IMR-90 (cell line): ENCODE data around the gene CCDC184. TPM values are rescaled to one million over a fixed set of nuclear protein-coding genes. Genes with fewer than 3 reads are reported as not detected.
"Not testable (repeated sequence)": the region's sequence is repeated elsewhere in the genome, so short reads cannot be mapped to it uniquely, and the experiment has no call there.

Experiments
- ATAC-seq: fragments of 200-7000 bp; cut with Tn5 transposase; 2 replicates; pipeline ENCODE4 v1.9.1; 2020; ENCODE audit warnings: low read depth, mild to moderate bottlenecking, moderate library complexity
- BruUV-seq: library from RNA; stranded (reverse); fragments of 400-500 nt; replicated peaks from 2 replicates; lab custom pipeline; 2021; lab: Mats Ljungman, UMichigan
- CTCF ChIA-PET: fragments of 300-600 bp; formaldehyde crosslinking; extraction: SDS; loops from one replicate; lab custom pipeline; 2021; ENCODE audit warnings: antibody characterized with exemption; lab: Yijun Ruan, JAX
- POLR2A ChIA-PET: fragments of 300-600 bp; sonication (Branson Sonifier 250); formaldehyde crosslinking; loops from one replicate; lab custom pipeline; 2022; ENCODE audit warnings: antibody characterized with exemption; ENCODE audit not compliant: unreplicated experiment; lab: Charles Lee
- DNase-seq: peaks from one replicate; pipeline ENCODE4 v3.0.0; 2013
- H2AFZ ChIP-seq: replicated peaks from 2 replicates; pipeline ENCODE3; 2013; ENCODE audit warnings: low read length, mild to moderate bottlenecking; ENCODE audit not compliant: poor library complexity
- H2AK5ac ChIP-seq: 2 replicates; pipeline ENCODE4 v1.6.1; 2013; ENCODE audit warnings: low read depth, low read length, inconsistent platforms
- H2AK9ac ChIP-seq: replicated peaks from 2 replicates; pipeline ENCODE3; 2013; ENCODE audit warnings: mild to moderate bottlenecking, low read depth, low read length, moderate library complexity; ENCODE audit not compliant: poor library complexity
- H2BK120ac ChIP-seq: 2 replicates; pipeline ENCODE4 v1.6.1; 2013; ENCODE audit warnings: low read depth, low read length, inconsistent platforms
- H2BK15ac ChIP-seq: 3 replicates; pipeline ENCODE4 v1.6.1; 2013; ENCODE audit warnings: low read depth, low read length, inconsistent platforms
- H2BK20ac ChIP-seq: 2 replicates; pipeline ENCODE4 v1.6.1; 2013; ENCODE audit warnings: low read depth, mild to moderate bottlenecking, inconsistent platforms, low read length, moderate library complexity
- H2BK5ac ChIP-seq: 2 replicates; pipeline ENCODE4 v1.6.1; 2013; ENCODE audit warnings: mild to moderate bottlenecking, low read depth, low read length, inconsistent platforms; ENCODE audit not compliant: poor library complexity, severe bottlenecking
- H3K14ac ChIP-seq: replicated peaks from 2 replicates; pipeline ENCODE4 v1.6.1; 2013; ENCODE audit warnings: low read depth, low read length, inconsistent platforms
- H3K18ac ChIP-seq: 2 replicates; pipeline ENCODE4 v1.6.1; 2013; ENCODE audit warnings: low read depth, low read length, control low read depth
- H3K23ac ChIP-seq: 2 replicates; pipeline ENCODE4 v1.6.1; 2013; ENCODE audit warnings: low read depth, low read length, inconsistent platforms
- H3K27ac ChIP-seq: 2 replicates; pipeline ENCODE4 v1.5.1; 2013; ENCODE audit warnings: mild to moderate bottlenecking, control low read depth, low read length; ENCODE audit not compliant: insufficient read depth
- H3K27me3 ChIP-seq: 2 replicates; pipeline ENCODE4 v1.6.1; 2013; ENCODE audit warnings: low read length; ENCODE audit not compliant: control insufficient read depth, insufficient read depth
- H3K36me3 ChIP-seq: 2 replicates; pipeline ENCODE4 v1.6.1; 2013; ENCODE audit warnings: low read length, mixed read lengths; ENCODE audit not compliant: control insufficient read depth, insufficient read depth
- H3K4ac ChIP-seq: 2 replicates; pipeline ENCODE4 v1.6.1; 2013; ENCODE audit warnings: low read depth, low read length, inconsistent platforms
- H3K4me1 ChIP-seq: 2 replicates; pipeline ENCODE4 v1.6.1; 2013; ENCODE audit warnings: low read length, mixed read lengths; ENCODE audit not compliant: control insufficient read depth, insufficient read depth
- H3K4me2 ChIP-seq: 2 replicates; pipeline ENCODE4 v1.6.1; 2013; ENCODE audit warnings: low read depth, mild to moderate bottlenecking, control low read depth, low read length, moderate library complexity
- H3K4me3 ChIP-seq: 2 replicates; pipeline ENCODE4 v1.5.1; 2013; ENCODE audit warnings: low read depth, mild to moderate bottlenecking, control low read depth, low read length, moderate library complexity; ENCODE audit not compliant: insufficient read depth
- H3K56ac ChIP-seq: 2 replicates; pipeline ENCODE4 v1.6.1; 2013; ENCODE audit warnings: low read length, inconsistent platforms; ENCODE audit not compliant: insufficient read depth; ENCODE audit errors: extremely low read depth
- H3K79me1 ChIP-seq, 2 experiments: 2 replicates each; pipeline ENCODE4 v1.6.1; 2013; ENCODE audit warnings: low read length in 2 of 2, inconsistent platforms in 1 of 2, low read depth in 1 of 2
- H3K9ac ChIP-seq: 2 replicates; pipeline ENCODE4 v1.6.1; 2013; ENCODE audit warnings: low read depth, low read length, control low read depth
- H3K9me1 ChIP-seq: 2 replicates; pipeline ENCODE4 v1.6.1; 2013; ENCODE audit warnings: low read length, inconsistent platforms; ENCODE audit not compliant: insufficient read depth
- H3K9me3 ChIP-seq: 2 replicates; pipeline ENCODE4 v1.6.1; 2013; ENCODE audit warnings: low read length; ENCODE audit not compliant: control insufficient read depth, insufficient read depth
- H4K20me1 ChIP-seq: 2 replicates; pipeline ENCODE4 v1.6.1; 2013; ENCODE audit warnings: low read length, inconsistent platforms; ENCODE audit not compliant: insufficient read depth
- H4K5ac ChIP-seq: 2 replicates; pipeline ENCODE4 v1.6.1; 2013; ENCODE audit warnings: mild to moderate bottlenecking, low read depth, low read length, control low read depth
- H4K8ac ChIP-seq, 2 experiments: 2 replicates each; pipeline ENCODE4 v1.6.1; 2013; ENCODE audit warnings: low read depth in 2 of 2, low read length in 2 of 2, control low read depth in 1 of 2, inconsistent platforms in 1 of 2
- H4K91ac ChIP-seq: 2 replicates; pipeline ENCODE4 v1.6.1; 2013; ENCODE audit warnings: low read depth, low read length, inconsistent platforms; ENCODE audit not compliant: insufficient read depth
- WGBS, 2 experiments: methylation state at CpG; one replicate each; pipeline versions ENCODE4 v1.1.5 to v1.1.7; 2013; ENCODE audit warnings: missing lambda C conversion rate in 2 of 2; ENCODE audit not compliant: insufficient read length in 1 of 2; ENCODE audit errors: extremely low coverage in 2 of 2; 5-methylcytosine and 5-hydroxymethylcytosine counted together
- dilution Hi-C: fragments of 300-500 bp; cut with HindIII; formaldehyde crosslinking; loops from one replicate; pipeline ENCODE4 v1.14.3; 2018; ENCODE audit warnings: low sequenced_read_pairs; ENCODE audit not compliant: unreplicated experiment
- in situ Hi-C: fragments of 300-500 bp; cut with MboI; formaldehyde crosslinking; loops from 3 replicates; pipeline ENCODE4 v1.14.3; 2019; ENCODE audit warnings: low sequenced_read_pairs, inconsistent platforms, mixed read lengths
- intact Hi-C: fragments of 100-400 bp; cut with micrococcal nuclease; formaldehyde crosslinking; loops from 2 replicates; pipeline ENCODE4 v1.10.0; 2022
- polyA plus RNA-seq, 3 experiments: library from polyadenylated mRNA; depleted of rRNA; stranded (reverse); fragments of >200 nt; gene quantifications; 2 replicates each; pipeline ENCODE4 v1.2.3, GENCODE V29; 2012; ENCODE audit warnings: low replicate concordance in 1 of 3
- total RNA-seq: library from RNA; depleted of rRNA; stranded (reverse); fragments of >200 nt; gene quantifications from 2 replicates; pipeline ENCODE4 v1.2.3, GENCODE V29; 2012

The CCDC184 gene
- total and polyA plus RNA-seq, 2 of the 4 experiments (the other 2 are of a cell fraction) = 0.18 to 0.22 TPM

DNA sequence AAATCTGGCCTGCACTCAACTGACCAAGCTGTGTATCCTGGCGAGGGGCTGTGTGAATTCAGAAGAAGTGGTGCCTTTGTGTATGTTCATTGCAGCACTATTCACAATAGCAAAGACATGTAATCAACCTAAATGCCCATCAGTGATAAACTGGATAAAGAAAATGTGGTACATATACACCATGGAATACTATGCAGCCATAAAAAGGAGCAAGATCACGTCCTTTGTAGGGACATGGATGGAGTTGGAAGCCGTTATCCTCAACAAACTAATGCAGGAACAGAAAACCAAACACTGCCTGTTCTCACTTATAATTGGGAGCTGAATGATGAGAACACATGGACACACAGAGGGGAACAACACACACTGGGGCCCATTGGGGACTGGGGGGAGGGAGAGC lies 41.1 kb downstream of the CCDC184 start:
- H2BK5ac ChIP-seq, BruUV-seq, POLR2A ChIA-PET: not testable (repeated sequence)

DNA sequence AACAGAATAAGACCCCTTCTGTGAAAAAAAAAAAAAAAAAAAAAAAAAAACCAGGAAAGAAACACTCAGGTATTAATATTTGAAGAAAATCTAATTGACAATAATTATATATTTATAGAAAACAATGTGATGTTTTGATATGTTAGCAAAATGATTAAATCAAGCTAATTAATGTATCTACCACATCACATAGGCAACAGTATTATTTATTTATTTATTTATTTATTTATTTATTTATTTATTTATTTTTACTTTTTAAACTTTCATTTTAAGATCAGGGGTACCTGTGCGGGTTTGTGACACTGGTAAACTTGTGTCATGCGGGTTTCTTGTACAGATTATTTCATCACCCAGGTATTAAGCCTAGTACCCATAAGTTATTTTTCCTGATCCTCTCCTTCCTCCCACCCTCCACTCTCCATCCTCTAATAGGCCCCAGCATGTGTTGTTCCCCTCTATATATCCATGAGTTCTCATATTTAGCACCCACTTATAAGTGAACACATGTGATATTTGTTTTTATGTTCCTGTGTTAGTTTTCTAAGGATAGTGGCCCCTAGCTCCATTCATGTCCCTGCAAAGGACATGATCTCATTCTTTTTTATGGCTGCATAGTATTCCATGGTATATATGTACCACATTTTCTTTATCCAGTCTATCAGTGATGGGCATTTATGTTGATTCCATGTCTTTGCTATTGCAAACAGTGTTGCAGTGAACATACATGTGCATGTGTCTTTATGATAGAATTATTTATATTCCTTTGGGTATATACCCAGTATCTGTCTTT lies 47.9 kb downstream of the CCDC184 start:
- H3K14ac ChIP-seq, H3K9me3 ChIP-seq, H3K4me3 ChIP-seq, intact Hi-C loops, H4K5ac ChIP-seq, in situ Hi-C loops, H4K20me1 ChIP-seq, H3K23ac ChIP-seq, H3K4me2 ChIP-seq, POLR2A ChIA-PET, H2BK20ac ChIP-seq, H3K27me3 ChIP-seq, ATAC-seq, H3K79me1 ChIP-seq, H2AFZ ChIP-seq, BruUV-seq, H3K4me1 ChIP-seq, H3K36me3 ChIP-seq, H3K27ac ChIP-seq, H3K4ac ChIP-seq, H3K9ac ChIP-seq, H2AK9ac ChIP-seq, H3K18ac ChIP-seq, DNase-seq, H3K9me1 ChIP-seq, H2AK5ac ChIP-seq, H4K91ac ChIP-seq, H2BK120ac ChIP-seq, CTCF ChIA-PET, H4K8ac ChIP-seq, H2BK5ac ChIP-seq, H3K56ac ChIP-seq, dilution Hi-C loops, H2BK15ac ChIP-seq: not testable (repeated sequence)
- 71% methylated on average over 2 of the region's 2 CpGs; no CpG with 5 or more reads in 1 of the 2 experiments for WGBS, 2 experiments

More for the DNA sequence above, 41.1 kb downstream of the CCDC184 start:
- H2AK5ac ChIP-seq, intact Hi-C loops, H4K8ac ChIP-seq, H2AFZ ChIP-seq, H4K5ac ChIP-seq, H3K18ac ChIP-seq, H4K20me1 ChIP-seq, ATAC-seq, in situ Hi-C loops, H3K36me3 ChIP-seq, H2BK120ac ChIP-seq, H2BK20ac ChIP-seq, dilution Hi-C loops, H2AK9ac ChIP-seq, H3K4me1 ChIP-seq, H3K27ac ChIP-seq, H4K91ac ChIP-seq, H3K14ac ChIP-seq, DNase-seq, H3K9me1 ChIP-seq, H3K23ac ChIP-seq, H3K9me3 ChIP-seq, CTCF ChIA-PET, H3K27me3 ChIP-seq, H3K4ac ChIP-seq, H3K9ac ChIP-seq, H3K56ac ChIP-seq, H3K4me3 ChIP-seq, H3K79me1 ChIP-seq, H3K4me2 ChIP-seq, H2BK15ac ChIP-seq: not testable (repeated sequence)
- no CpG with 5 or more reads among the region's 3 CpGs for whole genome bisulfite sequencing, 2 experiments
